LHCN-M2 (cell line): ENCODE results near the gene USF2. TPM values are rescaled to one million over a fixed set of nuclear protein-coding genes. Genes with fewer than 3 reads are reported as not detected.

Experiments used
- DNase-seq: peaks from one replicate; pipeline ENCODE4 v3.0.0-alpha.2; 2012; ENCODE audit warnings: low read depth
- total RNA-seq: library from RNA; depleted of rRNA; stranded (reverse); fragments of >200 nt; gene quantifications from 2 replicates; pipeline ENCODE4 v1.2.3, GENCODE V29; 2014

The USF2 gene
- total RNA-seq, 1 experiment from 2014 or later, result 86.1 TPM

- DNase-seq, result no peak
Measured at GRCh38 chr19:35298561-35298972, 29.8 kb downstream of the USF2 start.

- DNase-seq, result no peak
Measured at GRCh38 chr19:35299523-35300338, 31.0 kb downstream of the USF2 start.

GRCh38 chr19:35300339-35300649 lies 31.5 kb downstream of the USF2 start:
- no peak for DNase-seq

GRCh38 chr19:35301961-35302360 lies 33.2 kb downstream of the USF2 start:
- no peak for DNase-seq

GRCh38 chr19:35302446-35302845 lies 33.7 kb downstream of the USF2 start:
- no peak for DNase-seq

GRCh38 chr19:35303357-35303915 lies 34.7 kb downstream of the USF2 start:
- no peak for DNase-seq

GRCh38 chr19:35304036-35304435 lies 35.3 kb downstream of the USF2 start:
- no peak for DNase-seq

- no peak for DNase-seq
Measured at GRCh38 chr19:35305181-35305580, 36.4 kb downstream of the USF2 start.

- no peak for DNase-seq
Measured at GRCh38 chr19:35306473-35307246, 37.9 kb downstream of the USF2 start.

GRCh38 chr19:35307931-35308330 lies 39.2 kb downstream of the USF2 start:
- DNase-seq, result no peak

- DNase-seq, result no peak
Measured at GRCh38 chr19:35308910-35309309, 40.1 kb downstream of the USF2 start.

GRCh38 chr19:35309481-35310279 lies 40.9 kb downstream of the USF2 start:
- no peak for DNase-seq

GRCh38 chr19:35310331-35310730 lies 41.6 kb downstream of the USF2 start:
- DNase-seq, result no peak

GRCh38 chr19:35310811-35311465 lies 42.2 kb downstream of the USF2 start:
- DNase-seq, result no peak

- no peak for DNase-seq
Measured at GRCh38 chr19:35311901-35312665, 43.3 kb downstream of the USF2 start.

GRCh38 chr19:35313587-35313986 lies 44.8 kb downstream of the USF2 start:
- no peak for DNase-seq

- no peak for DNase-seq
Measured at GRCh38 chr19:35314031-35314430, 45.3 kb downstream of the USF2 start.

- DNase-seq, result no peak
Measured at GRCh38 chr19:35314858-35315470, 46.2 kb downstream of the USF2 start.

GRCh38 chr19:35315883-35316282 lies 47.1 kb downstream of the USF2 start:
- no peak for DNase-seq

GRCh38 chr19:35316560-35316959 lies 47.8 kb downstream of the USF2 start:
- no peak for DNase-seq
